ENCODE results near the gene PPP1R12A.

The PPP1R12A gene

GRCh38 chr12:79763766-79764452, 171.0 kb downstream of the PPP1R12A start:
- DNase-seq = no peak

GRCh38 chr12:79761341-79761740, 173.6 kb downstream of the PPP1R12A start:
- DNase-seq = no peak

- no peak for DNase-seq
Measured at GRCh38 chr12:79747274-79747673, 187.6 kb downstream of the PPP1R12A start.

DNA sequence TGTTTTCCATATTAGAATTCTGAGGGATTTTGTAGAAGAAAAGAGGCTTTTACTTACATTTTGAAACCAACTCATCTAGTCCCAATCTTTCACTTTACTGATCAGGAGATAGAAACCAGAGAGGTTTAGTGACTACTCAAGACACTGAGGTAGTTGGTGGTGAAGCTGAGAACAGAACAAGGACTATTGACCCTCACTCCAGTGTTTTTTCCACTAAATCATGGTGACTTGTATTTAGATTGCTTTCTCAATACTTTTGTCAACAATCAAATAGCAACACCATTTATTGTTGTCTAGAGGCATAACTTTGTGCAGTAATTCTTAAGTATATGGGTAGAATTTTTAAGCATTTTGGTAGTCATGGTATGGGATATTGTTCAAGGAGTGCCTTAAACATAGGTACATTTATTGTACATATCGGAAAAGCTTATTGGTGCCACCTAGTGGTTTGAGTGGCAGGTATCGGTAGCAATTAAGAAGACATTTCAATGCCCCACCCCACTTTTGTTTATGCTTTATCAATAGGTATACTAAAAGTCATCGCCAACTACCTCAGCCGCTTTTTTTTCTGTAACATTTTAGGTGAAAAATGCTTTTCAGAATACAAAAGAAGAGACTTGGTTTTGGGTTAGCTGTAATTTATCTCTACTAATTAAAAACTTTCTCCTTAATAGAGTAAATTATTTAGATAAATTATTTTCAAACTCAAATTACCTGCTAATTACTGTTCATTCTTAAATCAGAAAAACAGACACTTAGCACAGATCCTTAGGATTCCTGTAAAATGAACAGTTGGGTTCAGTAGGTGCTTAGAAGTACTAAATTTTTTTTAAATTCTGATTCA, 196.8 kb downstream of the PPP1R12A start:
- DNase-seq = no peak

GRCh38 chr12:79732638-79733037, 202.3 kb downstream of the PPP1R12A start:
- no peak for DNase-seq

DNA sequence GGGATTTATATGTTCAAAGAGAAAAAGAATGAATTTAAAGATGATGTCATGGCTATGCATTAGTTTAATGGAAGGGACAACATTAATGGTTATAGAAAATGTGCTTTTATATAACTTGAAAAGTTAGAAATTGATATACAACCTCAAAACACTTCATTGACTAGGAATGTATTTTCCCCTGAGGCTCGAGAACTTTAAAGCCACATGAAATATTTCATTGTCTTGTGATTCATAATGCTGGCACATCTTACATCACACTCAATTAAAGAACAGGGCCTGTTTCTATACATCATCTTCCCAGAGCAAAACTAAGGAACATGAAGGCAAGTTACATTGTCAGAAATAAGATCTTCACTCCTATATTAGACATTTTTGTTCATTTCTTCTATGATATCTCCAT, 208.9 kb downstream of the PPP1R12A start:
- DNase-seq = no peak

Data from cortex of kidney (tissue), 1 donor.